Measurements from ENCODE around the gene SZT2.

Gene SZT2

GRCh38 chr1:43423672-43424550 is 34.2 kb downstream of the SZT2 start:
- no peak for DNase-seq (ENCODE audit: low spot score)

- no peak for DNase-seq (ENCODE audit: low spot score)
Observed at GRCh38 chr1:43425045-43425444, 35.3 kb downstream of the SZT2 start.

- DNase-seq (ENCODE audit: low spot score), result no peak
Observed at GRCh38 chr1:43426221-43426620, 36.5 kb downstream of the SZT2 start.

- no peak for DNase-seq (ENCODE audit: low spot score)
Observed at GRCh38 chr1:43427524-43427923, 37.8 kb downstream of the SZT2 start.

GRCh38 chr1:43427941-43428340 is 38.2 kb downstream of the SZT2 start:
- DNase-seq (ENCODE audit: low spot score), result no peak

- no peak for DNase-seq (ENCODE audit: low spot score)
Observed at GRCh38 chr1:43430831-43431230, 41.1 kb downstream of the SZT2 start.

- no peak for DNase-seq (ENCODE audit: low spot score)
Observed at GRCh38 chr1:43431676-43432075, 42.0 kb downstream of the SZT2 start.

- DNase-seq (ENCODE audit: low spot score), result no peak
Observed at GRCh38 chr1:43432171-43432860, 42.6 kb downstream of the SZT2 start.

- no peak for DNase-seq (ENCODE audit: low spot score)
Observed at GRCh38 chr1:43432907-43433306, 43.2 kb downstream of the SZT2 start.

- DNase-seq (ENCODE audit: low spot score), result no peak
Observed at GRCh38 chr1:43434256-43434655, 44.6 kb downstream of the SZT2 start.

- DNase-seq (ENCODE audit: low spot score), result peak; percentile 92
Observed at GRCh38 chr1:43435146-43436145, 45.7 kb downstream of the SZT2 start.

- no peak for DNase-seq (ENCODE audit: low spot score)
Observed at GRCh38 chr1:43436371-43436770, 46.7 kb downstream of the SZT2 start.

- DNase-seq (ENCODE audit: low spot score), result no peak
Observed at GRCh38 chr1:43437031-43437973, 47.6 kb downstream of the SZT2 start.

GRCh38 chr1:43438006-43438405 is 48.3 kb downstream of the SZT2 start:
- no peak for DNase-seq (ENCODE audit: low spot score)

GRCh38 chr1:43438576-43438952 is 48.9 kb downstream of the SZT2 start:
- DNase-seq (ENCODE audit: low spot score), result no peak

- no peak for DNase-seq (ENCODE audit: low spot score)
Observed at GRCh38 chr1:43438953-43439581, 49.4 kb downstream of the SZT2 start.

- DNase-seq (ENCODE audit: low spot score), result no peak
Observed at GRCh38 chr1:43439781-43440180, 50.1 kb downstream of the SZT2 start.

- no peak for DNase-seq (ENCODE audit: low spot score)
Observed at GRCh38 chr1:43440358-43440757, 50.7 kb downstream of the SZT2 start.

GRCh38 chr1:43441166-43441893 is 51.6 kb downstream of the SZT2 start:
- no peak for DNase-seq (ENCODE audit: low spot score)

All from AG08395 (cell line).